Right lobe of liver (tissue), 4 donors: Measurements from ENCODE around the gene R3HDM2.

Experiments
- CTCF ChIP-seq, 4 donors: fragments of 200-600 bp in 3 of 4; fragments of 450-650 bp in 1 of 4; IDR thresholded peaks; one replicate each; pipeline versions ENCODE4 v1.5.1 to v1.8.0; 2016 to 2022; ENCODE audit warnings: antibody characterized with exemption in 4 of 4, mild to moderate bottlenecking in 2 of 4
- POLR2A ChIP-seq: fragments of 450-650 bp; IDR thresholded peaks from one replicate; pipeline ENCODE4 v1.6.1; 2017; ENCODE audit warnings: antibody characterized with exemption, mild to moderate bottlenecking
- donor health status: DM: no; HTN: no; CAD: no.
- donor health status: DM: no; HTN: no; CAD: no.
- donor health status: DM: no; HTN: yes; CAD: no.

- TF ChIP-seq POLR2A (no peak), CTCF (IDR thresholded peaks at IDR 0.05) (no peak)
These were observed 2.5 kb upstream of the R3HDM2 start for GRCh38 chr12:57433370-57433769.
